ENCODE measurements around the gene ALDH1A3.

DNA sequence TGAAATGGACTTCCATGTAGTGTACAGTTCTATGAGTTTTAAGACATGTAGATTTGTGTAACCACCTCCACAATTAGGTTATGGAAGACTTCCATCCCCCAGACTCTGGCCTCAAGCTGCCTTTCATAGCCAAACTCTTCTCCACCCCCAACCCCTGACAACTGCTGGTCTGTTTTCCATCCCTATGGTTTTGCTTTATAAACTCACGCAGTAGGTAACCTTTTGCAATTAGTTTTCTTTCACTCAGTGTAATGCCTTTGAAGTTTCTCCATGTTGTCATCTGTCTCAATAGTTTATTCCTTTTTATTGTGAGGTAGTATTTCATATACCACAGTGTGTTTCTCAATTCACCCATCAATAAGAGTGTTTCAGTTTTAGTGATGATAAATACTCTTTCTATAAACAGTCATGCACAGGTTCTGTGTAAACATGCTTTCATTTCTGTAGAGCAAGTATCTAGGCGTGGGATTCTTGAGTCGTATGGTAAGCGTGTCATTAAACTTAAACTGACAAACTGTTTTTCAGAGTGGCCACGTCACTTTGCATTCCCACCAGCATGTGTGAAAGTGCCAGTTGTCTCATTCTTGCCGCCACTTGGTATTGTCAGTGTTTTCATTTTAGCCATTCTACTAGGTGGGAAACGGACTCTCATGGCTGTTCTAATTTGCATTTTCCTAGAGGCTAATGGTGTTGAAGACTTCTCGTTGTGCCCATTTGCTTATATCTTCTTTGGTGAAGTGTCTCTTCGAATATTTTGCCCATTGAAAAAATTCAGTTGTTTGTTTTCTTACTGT lies 47.3 kb upstream of the ALDH1A3 start:
- TF ChIP-seq, protein P1, sequence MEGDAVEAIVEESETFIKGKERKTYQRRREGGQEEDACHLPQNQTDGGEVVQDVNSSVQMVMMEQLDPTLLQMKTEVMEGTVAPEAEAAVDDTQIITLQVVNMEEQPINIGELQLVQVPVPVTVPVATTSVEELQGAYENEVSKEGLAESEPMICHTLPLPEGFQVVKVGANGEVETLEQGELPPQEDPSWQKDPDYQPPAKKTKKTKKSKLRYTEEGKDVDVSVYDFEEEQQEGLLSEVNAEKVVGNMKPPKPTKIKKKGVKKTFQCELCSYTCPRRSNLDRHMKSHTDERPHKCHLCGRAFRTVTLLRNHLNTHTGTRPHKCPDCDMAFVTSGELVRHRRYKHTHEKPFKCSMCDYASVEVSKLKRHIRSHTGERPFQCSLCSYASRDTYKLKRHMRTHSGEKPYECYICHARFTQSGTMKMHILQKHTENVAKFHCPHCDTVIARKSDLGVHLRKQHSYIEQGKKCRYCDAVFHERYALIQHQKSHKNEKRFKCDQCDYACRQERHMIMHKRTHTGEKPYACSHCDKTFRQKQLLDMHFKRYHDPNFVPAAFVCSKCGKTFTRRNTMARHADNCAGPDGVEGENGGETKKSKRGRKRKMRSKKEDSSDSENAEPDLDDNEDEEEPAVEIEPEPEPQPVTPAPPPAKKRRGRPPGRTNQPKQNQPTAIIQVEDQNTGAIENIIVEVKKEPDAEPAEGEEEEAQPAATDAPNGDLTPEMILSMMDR (IDR thresholded peaks at IDR 0.05; ENCODE audit: insufficient read depth, low read length), result no peak
- TF ChIP-seq POLR2AphosphoS5 (IDR thresholded peaks at IDR 0.05; ENCODE audit: low read depth) (no peak), GABPA (IDR thresholded peaks at IDR 0.05; ENCODE audit: low read depth) (no peak)
- TF ChIP-seq, protein P2, sequence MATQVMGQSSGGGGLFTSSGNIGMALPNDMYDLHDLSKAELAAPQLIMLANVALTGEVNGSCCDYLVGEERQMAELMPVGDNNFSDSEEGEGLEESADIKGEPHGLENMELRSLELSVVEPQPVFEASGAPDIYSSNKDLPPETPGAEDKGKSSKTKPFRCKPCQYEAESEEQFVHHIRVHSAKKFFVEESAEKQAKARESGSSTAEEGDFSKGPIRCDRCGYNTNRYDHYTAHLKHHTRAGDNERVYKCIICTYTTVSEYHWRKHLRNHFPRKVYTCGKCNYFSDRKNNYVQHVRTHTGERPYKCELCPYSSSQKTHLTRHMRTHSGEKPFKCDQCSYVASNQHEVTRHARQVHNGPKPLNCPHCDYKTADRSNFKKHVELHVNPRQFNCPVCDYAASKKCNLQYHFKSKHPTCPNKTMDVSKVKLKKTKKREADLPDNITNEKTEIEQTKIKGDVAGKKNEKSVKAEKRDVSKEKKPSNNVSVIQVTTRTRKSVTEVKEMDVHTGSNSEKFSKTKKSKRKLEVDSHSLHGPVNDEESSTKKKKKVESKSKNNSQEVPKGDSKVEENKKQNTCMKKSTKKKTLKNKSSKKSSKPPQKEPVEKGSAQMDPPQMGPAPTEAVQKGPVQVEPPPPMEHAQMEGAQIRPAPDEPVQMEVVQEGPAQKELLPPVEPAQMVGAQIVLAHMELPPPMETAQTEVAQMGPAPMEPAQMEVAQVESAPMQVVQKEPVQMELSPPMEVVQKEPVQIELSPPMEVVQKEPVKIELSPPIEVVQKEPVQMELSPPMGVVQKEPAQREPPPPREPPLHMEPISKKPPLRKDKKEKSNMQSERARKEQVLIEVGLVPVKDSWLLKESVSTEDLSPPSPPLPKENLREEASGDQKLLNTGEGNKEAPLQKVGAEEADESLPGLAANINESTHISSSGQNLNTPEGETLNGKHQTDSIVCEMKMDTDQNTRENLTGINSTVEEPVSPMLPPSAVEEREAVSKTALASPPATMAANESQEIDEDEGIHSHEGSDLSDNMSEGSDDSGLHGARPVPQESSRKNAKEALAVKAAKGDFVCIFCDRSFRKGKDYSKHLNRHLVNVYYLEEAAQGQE (IDR thresholded peaks at IDR 0.05; ENCODE audit: insufficient replicate concordance, low read depth), result no peak

Measured in HL-60 (cell line).